Measurements from ENCODE around the gene XRCC1.
A peak's percentile ranks its signal among the peaks of the same experiment; 100 is the strongest.
"Not testable (repeated sequence)": the region's sequence is repeated elsewhere in the genome, so short reads cannot be mapped to it uniquely, and the experiment has no call there.

XRCC1 gene

DNA sequence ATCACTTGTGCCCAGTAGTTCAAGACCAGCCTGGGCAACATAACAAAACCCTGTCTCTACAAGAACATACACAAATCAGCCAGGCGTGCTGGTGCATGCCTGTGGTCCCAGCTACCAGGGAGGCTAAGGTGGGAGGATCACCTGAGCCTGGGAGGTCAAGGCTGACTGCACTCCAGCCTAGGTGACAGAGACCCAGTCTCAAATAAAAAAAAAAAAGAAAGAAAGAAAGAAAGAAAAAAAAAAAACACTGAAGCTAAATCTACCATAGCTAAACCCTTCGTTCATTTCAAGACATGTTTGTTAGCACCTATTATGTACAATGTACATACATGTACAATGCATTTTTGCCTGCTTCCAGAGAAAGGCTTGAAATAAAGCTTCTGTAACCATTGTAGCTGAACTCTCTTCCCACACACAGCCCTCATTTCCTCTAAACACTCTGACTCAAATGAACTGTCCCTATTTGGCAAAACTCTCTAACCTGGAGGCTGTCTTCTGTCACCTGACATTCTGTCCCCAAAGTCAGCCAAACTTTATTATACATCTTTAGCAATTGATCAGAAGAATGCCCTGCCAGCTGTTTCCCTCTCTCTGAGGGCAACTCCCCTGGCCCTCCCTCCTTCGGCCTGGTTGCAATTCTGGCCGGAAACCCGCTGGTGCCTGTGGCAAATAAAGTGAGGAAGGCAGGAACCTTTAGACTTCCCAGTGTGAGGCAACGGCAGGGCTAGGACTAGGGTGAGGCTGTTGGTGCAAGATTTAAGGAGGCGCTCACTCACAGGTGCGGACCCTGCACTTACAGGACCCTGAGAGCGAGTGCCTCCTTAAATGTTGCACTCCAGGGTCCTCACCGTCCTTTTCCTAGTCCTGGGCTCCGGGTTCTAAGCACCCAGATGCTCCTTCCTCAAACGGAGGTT is 50.1 kb downstream of the XRCC1 start (continued):
- TF ChIP-seq, protein P1, sequence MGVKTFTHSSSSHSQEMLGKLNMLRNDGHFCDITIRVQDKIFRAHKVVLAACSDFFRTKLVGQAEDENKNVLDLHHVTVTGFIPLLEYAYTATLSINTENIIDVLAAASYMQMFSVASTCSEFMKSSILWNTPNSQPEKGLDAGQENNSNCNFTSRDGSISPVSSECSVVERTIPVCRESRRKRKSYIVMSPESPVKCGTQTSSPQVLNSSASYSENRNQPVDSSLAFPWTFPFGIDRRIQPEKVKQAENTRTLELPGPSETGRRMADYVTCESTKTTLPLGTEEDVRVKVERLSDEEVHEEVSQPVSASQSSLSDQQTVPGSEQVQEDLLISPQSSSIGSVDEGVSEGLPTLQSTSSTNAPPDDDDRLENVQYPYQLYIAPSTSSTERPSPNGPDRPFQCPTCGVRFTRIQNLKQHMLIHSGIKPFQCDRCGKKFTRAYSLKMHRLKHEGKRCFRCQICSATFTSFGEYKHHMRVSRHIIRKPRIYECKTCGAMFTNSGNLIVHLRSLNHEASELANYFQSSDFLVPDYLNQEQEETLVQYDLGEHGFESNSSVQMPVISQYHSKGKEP (tag by site-specific recombination; IDR thresholded peaks at IDR 0.05) = peak; percentile 61
- TF ChIP-seq, protein P2, sequence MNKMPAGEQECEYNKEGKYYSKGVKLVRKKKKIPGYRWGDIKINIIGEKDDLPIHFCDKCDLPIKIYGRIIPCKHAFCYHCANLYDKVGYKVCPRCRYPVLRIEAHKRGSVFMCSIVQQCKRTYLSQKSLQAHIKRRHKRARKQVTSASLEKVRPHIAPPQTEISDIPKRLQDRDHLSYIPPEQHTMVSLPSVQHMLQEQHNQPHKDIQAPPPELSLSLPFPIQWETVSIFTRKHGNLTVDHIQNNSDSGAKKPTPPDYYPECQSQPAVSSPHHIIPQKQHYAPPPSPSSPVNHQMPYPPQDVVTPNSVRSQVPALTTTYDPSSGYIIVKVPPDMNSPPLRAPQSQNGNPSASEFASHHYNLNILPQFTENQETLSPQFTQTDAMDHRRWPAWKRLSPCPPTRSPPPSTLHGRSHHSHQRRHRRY (tag by site-specific recombination; IDR thresholded peaks at IDR 0.05) = no peak
- TF ChIP-seq FEZF1 (tag by site-specific recombination; IDR thresholded peaks at IDR 0.05) (no peak), ZNF624 (tag by site-specific recombination; IDR thresholded peaks at IDR 0.05) (0 out of 2 replicates have a peak, but pooled peaks have one; percentile 13), ZNF596 (tag by site-specific recombination; IDR thresholded peaks at IDR 0.05) (peak; percentile 3; the same call in 1 of the 2 replicates), ZXDB (tag by site-specific recombination; IDR thresholded peaks at IDR 0.05) (0 out of 2 replicates have a peak, but pooled peaks have one; percentile 35), EGR2 (tag by site-specific recombination; IDR thresholded peaks at IDR 0.05; ENCODE audit: low read depth) (peak; percentile 80), ZNF324 (tag by site-specific recombination; IDR thresholded peaks at IDR 0.05) (no peak), SP7 (tag by site-specific recombination; IDR thresholded peaks at IDR 0.05) (peak; percentile 34; the same call in 1 of the 2 replicates), ZIC2 (tag by site-specific recombination; IDR thresholded peaks at IDR 0.05) (peak; percentile 30; the same call in 1 of the 2 replicates), ZNF133 (tag by site-specific recombination; IDR thresholded peaks at IDR 0.05) (no peak)
- TF ChIP-seq, protein P3, sequence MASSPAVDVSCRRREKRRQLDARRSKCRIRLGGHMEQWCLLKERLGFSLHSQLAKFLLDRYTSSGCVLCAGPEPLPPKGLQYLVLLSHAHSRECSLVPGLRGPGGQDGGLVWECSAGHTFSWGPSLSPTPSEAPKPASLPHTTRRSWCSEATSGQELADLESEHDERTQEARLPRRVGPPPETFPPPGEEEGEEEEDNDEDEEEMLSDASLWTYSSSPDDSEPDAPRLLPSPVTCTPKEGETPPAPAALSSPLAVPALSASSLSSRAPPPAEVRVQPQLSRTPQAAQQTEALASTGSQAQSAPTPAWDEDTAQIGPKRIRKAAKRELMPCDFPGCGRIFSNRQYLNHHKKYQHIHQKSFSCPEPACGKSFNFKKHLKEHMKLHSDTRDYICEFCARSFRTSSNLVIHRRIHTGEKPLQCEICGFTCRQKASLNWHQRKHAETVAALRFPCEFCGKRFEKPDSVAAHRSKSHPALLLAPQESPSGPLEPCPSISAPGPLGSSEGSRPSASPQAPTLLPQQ (tag by site-specific recombination; IDR thresholded peaks at IDR 0.05) = peak; percentile 74

DNA sequence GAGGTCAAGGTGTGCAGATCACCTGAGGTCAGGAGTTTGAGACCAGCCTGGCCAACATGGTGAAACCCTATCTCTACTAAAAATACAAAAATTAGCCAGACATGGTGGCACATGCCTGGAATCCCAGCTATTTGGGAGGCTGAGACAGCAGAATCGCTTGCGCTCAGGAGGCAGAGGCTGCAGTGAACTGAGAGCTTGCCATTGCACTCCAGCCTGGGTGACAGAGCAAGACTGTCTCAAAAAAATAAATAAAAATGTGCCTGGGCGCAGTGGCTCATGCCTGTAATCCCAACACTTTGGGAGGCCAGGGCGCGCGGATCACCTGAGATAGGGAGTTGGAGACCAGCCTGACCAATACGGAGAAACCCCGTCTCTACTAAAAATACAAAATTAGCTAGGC is 51.6 kb downstream of the XRCC1 start:
- POLR2A ChIA-PET = interaction anchor here (0.6 to 1.8 kb wide), 3 partner anchors 10 to 1650 kb away, joined by 5 to 6 read pairs (median 5); partner anchors contain the start of gene ZNF575
- Histone ChIP-seq H3K36me3 (ENCODE audit: control insufficient read depth in 2 of 2, insufficient read depth in 1 of 2, low read length in 2 of 2) (peaks cover 0 to 18% of the 10 kb centered on the region in 2 experiments; a peak in 1 of 3 replicates), H3K4me1 (ENCODE audit: control insufficient read depth, insufficient read depth, low read length) (peaks cover 33% of the 10 kb centered on the region)
- not testable (repeated sequence) for H3K9me3 ChIP-seq (ENCODE audit: control insufficient read depth, insufficient read depth, low read depth, low read length); H3K4me3 ChIP-seq (ENCODE audit: low read depth, low read length); H3K27ac ChIP-seq (ENCODE audit: extremely low read depth, low read depth, low read length)
- CTCF ChIA-PET = interaction anchor here (0.9 to 14.5 kb wide), 6 partner anchors 15 to 98 kb away, joined by 3 to 749 read pairs (median 6); no protein-coding TSS in a partner anchor

DNA sequence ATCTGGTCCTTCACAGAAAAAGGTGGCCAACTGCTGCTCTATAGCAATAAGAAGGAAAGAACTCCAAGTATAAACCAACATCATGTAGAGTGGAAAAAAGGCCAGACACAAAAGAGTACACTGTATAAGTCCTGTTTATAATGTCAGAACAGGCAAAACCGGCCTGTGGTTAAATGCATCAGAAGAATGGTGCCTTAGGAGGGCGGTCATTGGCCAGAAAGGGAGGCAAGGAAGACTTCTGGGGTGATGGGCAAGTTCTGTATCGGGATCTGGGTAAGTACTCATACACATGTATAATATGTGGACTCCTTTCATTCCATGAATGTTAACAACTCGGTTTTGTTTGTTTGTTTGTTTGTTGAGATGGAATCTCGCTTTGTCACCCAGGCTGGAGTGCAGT is 52.4 kb downstream of the XRCC1 start:
- H3K27ac ChIP-seq (ENCODE audit: extremely low read depth, low read depth, low read length) = no peak overlapping the region
- CTCF ChIA-PET = interaction anchor here (1.0 to 14.5 kb wide), 7 partner anchors 10 to 287 kb away, joined by 3 to 749 read pairs (median 9); partner anchors contain the start of gene ZNF575
- POLR2A ChIA-PET = interaction anchor here (0.6 kb wide), 1 partner anchor 134 kb away, joined by 4 read pairs; no protein-coding TSS in a partner anchor

More for the DNA sequence above, 52.4 kb downstream of the XRCC1 start:
- Histone ChIP-seq H3K9me3 (ENCODE audit: control insufficient read depth, insufficient read depth, low read depth, low read length) (no peaks in the 10 kb centered on the region), H3K4me3 (ENCODE audit: low read depth, low read length) (no peak overlapping the region), H3K4me1 (ENCODE audit: control insufficient read depth, insufficient read depth, low read length) (peaks cover 27% of the 10 kb centered on the region), H3K36me3 (ENCODE audit: control insufficient read depth in 2 of 2, insufficient read depth in 1 of 2, low read length in 2 of 2) (peaks cover 0 to 18% of the 10 kb centered on the region in 2 experiments; a peak in 1 of 3 replicates)
- TF ChIP-seq ZNF707 (tag by site-specific recombination; IDR thresholded peaks at IDR 0.05) = no peak
- no peak for TF ChIP-seq KLF9 (tag by site-specific recombination; IDR thresholded peaks at IDR 0.05; ENCODE audit: low read depth)
- no peak for TF ChIP-seq ZNF175 (tag by site-specific recombination; IDR thresholded peaks at IDR 0.05)
- TF ChIP-seq, protein P4, sequence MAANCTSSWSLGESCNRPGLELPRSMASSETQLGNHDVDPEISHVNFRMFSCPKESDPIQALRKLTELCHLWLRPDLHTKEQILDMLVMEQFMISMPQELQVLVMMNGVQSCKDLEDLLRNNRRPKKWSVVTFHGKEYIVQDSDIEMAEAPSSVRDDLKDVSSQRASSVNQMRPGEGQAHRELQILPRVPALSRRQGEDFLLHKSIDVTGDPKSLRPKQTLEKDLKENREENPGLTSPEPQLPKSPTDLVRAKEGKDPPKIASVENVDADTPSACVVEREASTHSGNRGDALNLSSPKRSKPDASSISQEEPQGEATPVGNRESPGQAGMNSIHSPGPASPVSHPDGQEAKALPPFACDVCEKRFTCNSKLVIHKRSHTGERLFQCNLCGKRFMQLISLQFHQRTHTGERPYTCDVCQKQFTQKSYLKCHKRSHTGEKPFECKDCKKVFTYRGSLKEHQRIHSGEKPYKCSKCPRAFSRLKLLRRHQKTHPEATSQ (tag by site-specific recombination; IDR thresholded peaks at IDR 0.05) = no peak
- no peak for TF ChIP-seq KLF8 (tag by site-specific recombination; IDR thresholded peaks at IDR 0.05)
- no peak for TF ChIP-seq ZNF132 (tag by site-specific recombination; IDR thresholded peaks at IDR 0.05; ENCODE audit: borderline replicate concordance)

Measured in HEK293 (cell line).